ENCODE results near the gene CERK.

GRCh38 chr22:46728470-46728869, 9.6 kb downstream of the CERK start:
- no peak for TF ChIP-seq SPI1 (IDR thresholded peaks at IDR 0.05; ENCODE audit: borderline replicate concordance, low read depth)
- TF ChIP-seq, protein P1, sequence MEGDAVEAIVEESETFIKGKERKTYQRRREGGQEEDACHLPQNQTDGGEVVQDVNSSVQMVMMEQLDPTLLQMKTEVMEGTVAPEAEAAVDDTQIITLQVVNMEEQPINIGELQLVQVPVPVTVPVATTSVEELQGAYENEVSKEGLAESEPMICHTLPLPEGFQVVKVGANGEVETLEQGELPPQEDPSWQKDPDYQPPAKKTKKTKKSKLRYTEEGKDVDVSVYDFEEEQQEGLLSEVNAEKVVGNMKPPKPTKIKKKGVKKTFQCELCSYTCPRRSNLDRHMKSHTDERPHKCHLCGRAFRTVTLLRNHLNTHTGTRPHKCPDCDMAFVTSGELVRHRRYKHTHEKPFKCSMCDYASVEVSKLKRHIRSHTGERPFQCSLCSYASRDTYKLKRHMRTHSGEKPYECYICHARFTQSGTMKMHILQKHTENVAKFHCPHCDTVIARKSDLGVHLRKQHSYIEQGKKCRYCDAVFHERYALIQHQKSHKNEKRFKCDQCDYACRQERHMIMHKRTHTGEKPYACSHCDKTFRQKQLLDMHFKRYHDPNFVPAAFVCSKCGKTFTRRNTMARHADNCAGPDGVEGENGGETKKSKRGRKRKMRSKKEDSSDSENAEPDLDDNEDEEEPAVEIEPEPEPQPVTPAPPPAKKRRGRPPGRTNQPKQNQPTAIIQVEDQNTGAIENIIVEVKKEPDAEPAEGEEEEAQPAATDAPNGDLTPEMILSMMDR (IDR thresholded peaks at IDR 0.05; ENCODE audit: insufficient read depth, low read length), result no peak
- no peak for TF ChIP-seq POLR2AphosphoS5 (IDR thresholded peaks at IDR 0.05; ENCODE audit: low read depth)
- TF ChIP-seq REST (IDR thresholded peaks at IDR 0.05; ENCODE audit: insufficient replicate concordance, low read depth), result no peak
- TF ChIP-seq GABPA (IDR thresholded peaks at IDR 0.05; ENCODE audit: low read depth), result no peak

All from HL-60 (cell line).